Prostate gland (tissue), 2 donors: Measurements from ENCODE around the gene RNU5B-1. TPM values are rescaled to one million over a fixed set of nuclear protein-coding genes. Genes with fewer than 3 reads are reported as not detected.
"Not testable (repeated sequence)": the region's sequence is repeated elsewhere in the genome, so short reads cannot be mapped to it uniquely, and the experiment has no call there.

ENCODE experiments used
- DNase-seq: peaks from one replicate; pipeline ENCODE4 v3.0.0-alpha.2; 2019; ENCODE audit warnings: low spot score
- H3K27ac ChIP-seq, 2 donors: fragments of 200-600 bp; sonication (generic); 2 replicates each; pipeline ENCODE4 v1.5.1; 2017 to 2019
- H3K27me3 ChIP-seq: fragments of 200-600 bp; sonication (generic); replicated peaks from 2 replicates; pipeline ENCODE4 v1.5.1; 2019; ENCODE audit not compliant: insufficient read depth
- H3K36me3 ChIP-seq, 2 donors: fragments of 200-600 bp; sonication (generic); 1 replicate in 1 of 2; 2 replicates in 1 of 2; pipeline versions ENCODE4 v1.5.1 to v1.8.1; 2017 to 2019
- H3K4me1 ChIP-seq: fragments of 200-600 bp; sonication (generic); replicated peaks from 2 replicates; pipeline ENCODE4 v1.5.1; 2019
- H3K4me3 ChIP-seq, 2 donors: fragments of 200-600 bp; sonication (generic); 2 replicates each; pipeline ENCODE4 v1.5.1; 2017 to 2019
- H3K9me3 ChIP-seq: fragments of 200-600 bp; sonication (generic); 2 replicates; pipeline ENCODE4 v1.5.1; 2017
- CTCF ChIP-seq, 4 experiments: fragments of 200-600 bp in 2 of 4; fragments of 450-650 bp in 2 of 4; sonication (generic) in 2 of 4; IDR thresholded peaks; 1 replicate in 3 of 4; 2 replicates in 1 of 4; pipeline ENCODE4 v1.5.1; 2016 to 2019; ENCODE audit warnings: antibody characterized with exemption in 4 of 4, mild to moderate bottlenecking in 2 of 4, moderate library complexity in 2 of 4
- POLR2A ChIP-seq: fragments of 450-650 bp; IDR thresholded peaks from one replicate; pipeline ENCODE4 v1.6.1; 2016; ENCODE audit warnings: antibody characterized with exemption, mild to moderate bottlenecking
- POLR2AphosphoS5 ChIP-seq: sonication (generic); formaldehyde crosslinking; IDR thresholded peaks from one replicate; pipeline ENCODE4 v1.6.1; 2017; ENCODE audit warnings: antibody characterized with exemption
- WGBS: methylation state at CpG from one replicate; pipeline ENCODE4 v1.1.5; 2018; 5-methylcytosine and 5-hydroxymethylcytosine counted together
- intact Hi-C: fragments of 100-400 bp; cut with DNase I; formaldehyde crosslinking; loops from one replicate; pipeline ENCODE4 v1.14.2; 2022
- small RNA-seq, 2 donors: library from RNA; depleted of rRNA; stranded (forward); fragments of <200 nt; gene quantifications; one replicate each; pipeline ENCODE3, GENCODE V24; 2016
- total RNA-seq, 2 donors: library from RNA; depleted of rRNA; stranded (reverse); fragments of >200 nt; gene quantifications; one replicate each; pipeline ENCODE4 v1.1.0, GENCODE V29; 2016

The RNU5B-1 gene
- total RNA-seq, 2 donors from 2014 or later = not detected

GRCh38 chr15:65344214-65344913 is 39.9 kb downstream of the RNU5B-1 start:
- H3K9me3 ChIP-seq = no peaks in the 10 kb centered on the region
- no peaks in the 10 kb centered on the region for H3K4me1 ChIP-seq
- TF ChIP-seq CTCF (IDR thresholded peaks at IDR 0.05) (no peak), POLR2AphosphoS5 (no peak), POLR2A (no peak)
- H3K27ac ChIP-seq = no peak overlapping the region
- no peaks in the 10 kb centered on the region for H3K27me3 ChIP-seq
- intact Hi-C loops = no loop called here
- H3K4me3 ChIP-seq = no peak overlapping the region
- 89% methylated on average over 8 of the region's 8 CpGs for WGBS
- no peak for DNase-seq
- no peaks in the 10 kb centered on the region for H3K36me3 ChIP-seq

- WGBS = 67% methylated on average over 2 of the region's 2 CpGs
- Histone ChIP-seq H3K4me3 (no peak overlapping the region), H3K27me3 (no peaks in the 10 kb centered on the region), H3K4me1 (no peaks in the 10 kb centered on the region), H3K9me3 (no peaks in the 10 kb centered on the region), H3K27ac (no peak overlapping the region), H3K36me3 (no peaks in the 10 kb centered on the region)
- intact Hi-C loops = no loop called here
- no peak for TF ChIP-seq POLR2AphosphoS5
- TF ChIP-seq CTCF (IDR thresholded peaks at IDR 0.05) = no peak
- no peak for TF ChIP-seq POLR2A
- DNase-seq = no peak
Observed at GRCh38 chr15:65344914-65345275, 40.4 kb downstream of the RNU5B-1 start.

- H3K36me3 ChIP-seq = no peaks in the 10 kb centered on the region
- 69% methylated on average over 6 of the region's 6 CpGs for WGBS
- intact Hi-C loops = no loop called here
Observed at GRCh38 chr15:65346856-65347598, 42.5 kb downstream of the RNU5B-1 start.

GRCh38 chr15:65347756-65348155 is 43.3 kb downstream of the RNU5B-1 start:
- 88% methylated on average over 8 of the region's 8 CpGs for WGBS
- H3K4me3 ChIP-seq, H3K27me3 ChIP-seq, H3K9me3 ChIP-seq, H3K27ac ChIP-seq, intact Hi-C loops, H3K4me1 ChIP-seq, H3K36me3 ChIP-seq, DNase-seq: not testable (repeated sequence)

More at GRCh38 chr15:65346856-65347598, 42.5 kb downstream of the RNU5B-1 start:
- H3K9me3 ChIP-seq = no peaks in the 10 kb centered on the region
- no peaks in the 10 kb centered on the region for H3K27me3 ChIP-seq
- H3K4me3 ChIP-seq = no peak overlapping the region
- DNase-seq = no peak
- TF ChIP-seq CTCF (IDR thresholded peaks at IDR 0.05) (no peak), POLR2AphosphoS5 (no peak), POLR2A (no peak)
- H3K4me1 ChIP-seq = no peaks in the 10 kb centered on the region
- no peak overlapping the region for H3K27ac ChIP-seq

- no peaks in the 10 kb centered on the region for H3K4me1 ChIP-seq
- DNase-seq = no peak
- 72% methylated on average over 8 of the region's 8 CpGs for WGBS
- H3K36me3 ChIP-seq = no peaks in the 10 kb centered on the region
- no peaks in the 10 kb centered on the region for H3K27me3 ChIP-seq
- no peaks in the 10 kb centered on the region for H3K9me3 ChIP-seq
- intact Hi-C loops = no loop called here
- no peak for TF ChIP-seq POLR2A
- no peak overlapping the region for H3K27ac ChIP-seq
- no peak overlapping the region for H3K4me3 ChIP-seq
Observed at GRCh38 chr15:65349338-65349737, 44.9 kb downstream of the RNU5B-1 start.

GRCh38 chr15:65351972-65352371 is 47.5 kb downstream of the RNU5B-1 start:
- H3K4me1 ChIP-seq, H3K36me3 ChIP-seq, intact Hi-C loops, H3K4me3 ChIP-seq, H3K9me3 ChIP-seq, DNase-seq, H3K27ac ChIP-seq, H3K27me3 ChIP-seq: not testable (repeated sequence)
- 72% methylated on average over 1 of the region's 1 CpG for WGBS

Small RNA genes lying within 50 kb of the gene (small RNA-seq; reads per million reads assigned to genes)
- 9,616 to 10,965 reads per million in 2 donors for gene RNU5A-1
- gene RNU5B-1 = 1,622 to 2,023 reads per million in 2 donors
- 0 to 0.37 reads per million in 2 donors for gene SNORA24B

Other genes with a start within 250 kb of the RNU5B-1 start
- gene RASL12, start 236.7 kb upstream of the RNU5B-1 start, total RNA-seq = 100 to 1,000 TPM in 1 of 2 donors, 10 to 100 TPM in 1; 56.3 to 124 TPM
- gene KBTBD13, start 227.9 kb upstream of the RNU5B-1 start, total RNA-seq = under 1 TPM in 1 of 2 donors, not detected in 1; 0.57 TPM
- gene UBAP1L, start 189.5 kb upstream of the RNU5B-1 start, total RNA-seq = 1 to 10 TPM; 1.9 to 8.5 TPM
- 10 to 100 TPM; 30.8 to 43.6 TPM for gene PDCD7, start 170.9 kb upstream of the RNU5B-1 start, total RNA-seq
- 10 to 100 TPM; 36.2 to 41.2 TPM for gene CLPX, start 119.3 kb upstream of the RNU5B-1 start, total RNA-seq
- gene CILP, start 93.2 kb upstream of the RNU5B-1 start, total RNA-seq = 10 to 100 TPM in 1 of 2 donors, under 1 TPM in 1; 0.82 to 27.8 TPM
- gene PARP16, start 17.8 kb upstream of the RNU5B-1 start, total RNA-seq = 10 to 100 TPM; 13.0 to 17.0 TPM
- not detected for gene RNU5A-1, start 8.6 kb upstream of the RNU5B-1 start, total RNA-seq
- gene IGDCC3, start 73.3 kb downstream of the RNU5B-1 start, total RNA-seq = 1 to 10 TPM in 1 of 2 donors, under 1 TPM in 1; 0.05 to 2.7 TPM
- 1 to 10 TPM in 1 of 2 donors, under 1 TPM in 1; 0.14 to 4.6 TPM for gene IGDCC4, start 118.3 kb downstream of the RNU5B-1 start, total RNA-seq
- gene DPP8, start 213.0 kb downstream of the RNU5B-1 start, total RNA-seq = 10 to 100 TPM; 32.7 to 39.6 TPM
- gene HACD3, start 225.8 kb downstream of the RNU5B-1 start, total RNA-seq = 10 to 100 TPM; 41.6 to 91.4 TPM